ENCODE results near the gene OFD1. TPM values are rescaled to one million over a fixed set of nuclear protein-coding genes. Genes with fewer than 3 reads are reported as not detected.

The OFD1 gene
- total RNA-seq, 1 donor from 2014 or later = 61.4 TPM

GRCh38 chrX:13805241-13805640, 70.7 kb downstream of the OFD1 start:
- TF ChIP-seq CTCF (IDR thresholded peaks at IDR 0.05) = no peak
- no peaks in the 10 kb centered on the region for H3K4me1 Mint-ChIP-seq
- CTCF ChIA-PET = no interaction called here
- no peak overlapping the region for H3K27ac Mint-ChIP-seq
- ATAC-seq (ENCODE audit: low read depth) (no peak), DNase-seq (no peak)
- intact Hi-C loops (cut with micrococcal nuclease) = no loop called here
- POLR2A ChIA-PET = no interaction called here
- H3K27me3 Mint-ChIP-seq = no peaks in the 10 kb centered on the region
- H3K9me3 Mint-ChIP-seq = no peaks in the 10 kb centered on the region
- no peaks in the 10 kb centered on the region for H3K36me3 Mint-ChIP-seq (ENCODE audit: low read depth)
- H3K4me3 Mint-ChIP-seq = no peak overlapping the region

GRCh38 chrX:13808293-13808692, 73.7 kb downstream of the OFD1 start:
- ATAC-seq (ENCODE audit: low read depth) (no peak), DNase-seq (no peak)
- Mint-ChIP-seq H3K36me3 (ENCODE audit: low read depth) (no peaks in the 10 kb centered on the region), H3K4me1 (no peaks in the 10 kb centered on the region), H3K4me3 (no peak overlapping the region), H3K27me3 (no peaks in the 10 kb centered on the region), H3K9me3 (no peaks in the 10 kb centered on the region), H3K27ac (no peak overlapping the region)
- CTCF ChIA-PET = no interaction called here
- POLR2A ChIA-PET = no interaction called here
- TF ChIP-seq CTCF (IDR thresholded peaks at IDR 0.05) = no peak
- intact Hi-C loops (cut with micrococcal nuclease) = no loop called here

DNA sequence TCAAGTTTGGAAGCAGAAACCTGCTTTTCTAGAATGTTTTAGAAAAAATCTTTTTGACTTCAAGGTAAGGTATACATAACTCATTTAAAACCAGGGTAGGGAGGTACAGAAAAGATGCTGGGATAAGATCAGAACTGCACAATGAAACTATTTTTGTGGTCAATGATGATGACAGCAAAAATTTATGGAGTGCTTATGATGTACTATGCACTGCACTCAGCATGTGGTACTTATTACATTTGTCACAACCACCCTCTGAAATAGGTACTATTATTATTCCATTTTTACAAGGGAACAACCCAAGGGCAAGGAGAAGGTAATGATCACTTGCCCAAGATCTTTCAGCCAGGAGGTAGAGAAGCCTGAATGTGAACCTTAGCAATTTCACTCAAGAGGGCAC, 74.3 kb downstream of the OFD1 start:
- Mint-ChIP-seq H3K9me3 (no peaks in the 10 kb centered on the region), H3K4me3 (no peak overlapping the region), H3K36me3 (ENCODE audit: low read depth) (no peaks in the 10 kb centered on the region), H3K27me3 (no peaks in the 10 kb centered on the region), H3K27ac (no peak overlapping the region), H3K4me1 (no peaks in the 10 kb centered on the region)
- intact Hi-C loops (cut with micrococcal nuclease) = no loop called here
- TF ChIP-seq CTCF (IDR thresholded peaks at IDR 0.05) = no peak
- POLR2A ChIA-PET = no interaction called here
- CTCF ChIA-PET = no interaction called here
- ATAC-seq (ENCODE audit: low read depth) (no peak), DNase-seq (no peak)

- no peaks in the 10 kb centered on the region for H3K4me1 Mint-ChIP-seq
- ATAC-seq (ENCODE audit: low read depth) (no peak), DNase-seq (no peak)
- POLR2A ChIA-PET = no interaction called here
- intact Hi-C loops (cut with micrococcal nuclease) = no loop called here
- no peak for TF ChIP-seq CTCF (IDR thresholded peaks at IDR 0.05)
- no peaks in the 10 kb centered on the region for H3K36me3 Mint-ChIP-seq (ENCODE audit: low read depth)
- CTCF ChIA-PET = no interaction called here
- no peaks in the 10 kb centered on the region for H3K9me3 Mint-ChIP-seq
- H3K27me3 Mint-ChIP-seq = peaks cover 3% of the 10 kb centered on the region
- H3K4me3 Mint-ChIP-seq = no peak overlapping the region
- H3K27ac Mint-ChIP-seq = no peak overlapping the region
Observed at GRCh38 chrX:13815664-13816063, 81.1 kb downstream of the OFD1 start.

- ATAC-seq (ENCODE audit: low read depth) (no peak), DNase-seq (no peak)
- no peaks in the 10 kb centered on the region for H3K9me3 Mint-ChIP-seq
- no peak for TF ChIP-seq CTCF (IDR thresholded peaks at IDR 0.05)
- no peaks in the 10 kb centered on the region for H3K36me3 Mint-ChIP-seq (ENCODE audit: low read depth)
- H3K4me1 Mint-ChIP-seq = no peaks in the 10 kb centered on the region
- intact Hi-C loops (cut with micrococcal nuclease) = no loop called here
- no peak overlapping the region for H3K27ac Mint-ChIP-seq
- ChIA-PET POLR2A (no interaction called here), CTCF (no interaction called here)
- no peak overlapping the region for H3K4me3 Mint-ChIP-seq
- H3K27me3 Mint-ChIP-seq = peaks cover 4% of the 10 kb centered on the region
Observed at GRCh38 chrX:13816176-13816575, 81.6 kb downstream of the OFD1 start.
